Measurements from ENCODE around the gene SND1.

SND1 gene

DNA sequence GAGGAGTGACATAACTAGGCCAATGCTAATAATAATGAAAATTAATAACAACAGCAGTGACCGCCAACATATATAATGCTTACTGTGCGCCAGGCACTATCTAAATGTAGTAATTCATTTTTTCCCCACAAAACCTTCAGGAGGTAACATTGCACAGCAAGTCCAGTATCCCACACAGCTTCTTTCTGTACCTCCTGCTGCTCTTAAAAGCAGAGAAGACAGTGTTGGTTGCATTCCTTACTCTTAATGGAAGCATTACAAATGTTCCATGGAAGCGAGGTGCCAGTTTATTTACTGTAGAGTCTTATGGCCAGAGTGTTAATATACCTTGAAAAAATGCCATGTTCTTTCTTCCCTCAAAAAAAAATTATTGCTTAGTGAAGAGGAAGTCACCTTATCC, 211.1 kb downstream of the SND1 start:
- DNase-seq (ENCODE audit: low read depth, low spot score) = no peak

DNA sequence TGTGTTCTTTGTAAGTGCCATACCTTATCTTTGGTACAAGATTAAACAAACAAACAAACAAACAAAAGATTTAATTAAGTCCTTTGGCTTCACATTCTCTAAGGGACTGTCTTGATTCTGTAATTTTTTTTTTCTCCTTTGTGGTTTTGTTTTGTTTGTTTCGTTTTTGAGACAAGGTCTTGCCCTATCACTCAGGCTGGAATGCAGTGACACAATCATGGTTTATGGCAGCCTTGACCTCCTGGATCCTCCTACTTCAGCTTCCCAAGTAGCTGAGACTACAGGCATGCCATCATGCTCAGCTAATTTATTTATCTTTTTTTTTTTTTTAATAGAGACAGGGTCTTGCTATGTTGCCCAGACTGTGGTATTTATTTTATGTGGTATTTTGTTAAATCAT, 213.5 kb downstream of the SND1 start:
- DNase-seq (ENCODE audit: low read depth, low spot score) = no peak

DNA sequence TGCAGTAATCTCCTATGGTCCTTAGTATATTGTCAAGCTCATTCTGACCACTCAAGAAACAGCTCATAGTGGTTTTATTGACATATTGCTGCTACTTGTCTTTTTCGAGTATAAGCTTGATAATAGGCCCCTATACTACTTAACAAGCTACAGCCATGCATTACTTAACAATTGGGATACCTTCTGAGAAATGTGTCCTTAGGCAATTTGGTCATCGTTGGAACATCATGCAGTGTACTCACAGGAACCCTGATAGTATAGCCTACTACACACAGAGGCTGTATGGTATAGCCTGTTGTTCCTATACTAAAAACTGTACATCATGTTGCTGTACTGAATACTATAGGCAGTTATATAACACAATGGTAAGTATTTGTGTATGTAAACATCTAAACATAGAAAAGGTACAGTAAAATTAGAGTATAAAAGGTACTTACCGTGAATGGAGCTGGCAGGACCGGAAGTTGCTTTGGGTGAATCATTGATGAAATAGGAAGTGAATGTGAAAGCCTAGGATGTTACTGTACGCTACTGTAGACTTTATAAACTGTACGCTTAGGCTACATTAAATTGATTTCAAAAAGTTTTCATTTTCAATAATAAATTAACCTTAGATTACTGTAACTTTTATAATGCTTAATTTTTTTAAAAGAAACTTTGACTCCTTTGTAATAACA, 218.4 kb downstream of the SND1 start:
- DNase-seq (ENCODE audit: low read depth, low spot score) = no peak

DNA sequence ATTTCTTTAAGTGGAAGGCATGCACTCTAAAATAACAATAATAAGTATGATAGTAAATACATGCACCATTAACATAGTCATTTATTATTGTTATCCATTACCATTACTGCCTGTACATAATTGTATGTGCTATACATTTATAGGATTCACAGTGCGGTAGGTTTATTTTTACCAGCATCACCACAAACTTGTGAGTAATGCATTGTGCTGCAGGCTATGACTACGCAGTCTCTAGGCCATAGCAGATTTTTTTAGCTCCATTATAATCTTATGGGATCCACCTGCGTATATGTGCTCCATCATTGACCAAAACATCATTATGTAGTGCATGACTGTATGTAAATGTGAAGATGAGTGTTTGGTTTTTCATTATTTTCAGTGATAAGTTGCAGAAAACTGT, 219.2 kb downstream of the SND1 start:
- DNase-seq (ENCODE audit: low read depth, low spot score) = no peak

DNA sequence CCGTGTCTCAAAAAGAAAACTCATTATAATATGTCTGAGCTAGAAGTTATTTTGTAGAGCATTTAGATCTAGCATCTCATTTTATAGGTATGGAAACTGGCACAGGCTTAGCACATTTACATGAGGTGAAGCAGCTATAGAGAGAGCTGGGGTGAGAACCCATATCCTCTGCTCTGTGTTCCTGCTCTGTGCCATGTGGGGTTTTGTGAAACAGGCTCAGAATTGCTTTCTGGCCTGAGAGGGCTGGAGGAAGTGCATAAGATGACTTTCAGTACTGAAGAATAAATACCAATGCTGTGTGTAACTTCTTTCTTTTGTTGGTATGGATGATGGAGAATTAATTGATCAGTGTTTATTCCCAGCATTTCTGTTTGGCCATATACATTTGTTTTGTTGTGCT, 220.1 kb downstream of the SND1 start:
- no peak for DNase-seq (ENCODE audit: low read depth, low spot score)

DNA sequence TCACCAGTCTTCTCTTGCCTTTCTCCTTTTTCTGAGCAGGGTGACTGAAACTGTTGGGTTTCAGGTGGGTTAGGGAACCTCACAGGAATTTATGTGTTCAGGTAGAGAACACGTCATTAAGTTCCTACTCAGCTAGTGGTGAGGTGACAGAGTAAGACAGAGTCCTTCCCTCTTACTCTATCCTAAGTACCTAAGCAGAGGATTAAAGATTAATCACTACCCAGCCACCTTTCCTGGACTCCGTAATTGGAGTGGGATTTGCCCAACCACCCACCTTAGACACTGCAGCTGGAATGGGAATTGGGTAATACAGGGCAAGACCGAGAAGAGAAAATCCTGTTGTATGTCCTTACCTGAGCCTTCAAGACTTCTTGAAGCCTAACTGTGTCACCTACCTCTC, 221.2 kb downstream of the SND1 start:
- no peak for DNase-seq (ENCODE audit: low read depth, low spot score)

DNA sequence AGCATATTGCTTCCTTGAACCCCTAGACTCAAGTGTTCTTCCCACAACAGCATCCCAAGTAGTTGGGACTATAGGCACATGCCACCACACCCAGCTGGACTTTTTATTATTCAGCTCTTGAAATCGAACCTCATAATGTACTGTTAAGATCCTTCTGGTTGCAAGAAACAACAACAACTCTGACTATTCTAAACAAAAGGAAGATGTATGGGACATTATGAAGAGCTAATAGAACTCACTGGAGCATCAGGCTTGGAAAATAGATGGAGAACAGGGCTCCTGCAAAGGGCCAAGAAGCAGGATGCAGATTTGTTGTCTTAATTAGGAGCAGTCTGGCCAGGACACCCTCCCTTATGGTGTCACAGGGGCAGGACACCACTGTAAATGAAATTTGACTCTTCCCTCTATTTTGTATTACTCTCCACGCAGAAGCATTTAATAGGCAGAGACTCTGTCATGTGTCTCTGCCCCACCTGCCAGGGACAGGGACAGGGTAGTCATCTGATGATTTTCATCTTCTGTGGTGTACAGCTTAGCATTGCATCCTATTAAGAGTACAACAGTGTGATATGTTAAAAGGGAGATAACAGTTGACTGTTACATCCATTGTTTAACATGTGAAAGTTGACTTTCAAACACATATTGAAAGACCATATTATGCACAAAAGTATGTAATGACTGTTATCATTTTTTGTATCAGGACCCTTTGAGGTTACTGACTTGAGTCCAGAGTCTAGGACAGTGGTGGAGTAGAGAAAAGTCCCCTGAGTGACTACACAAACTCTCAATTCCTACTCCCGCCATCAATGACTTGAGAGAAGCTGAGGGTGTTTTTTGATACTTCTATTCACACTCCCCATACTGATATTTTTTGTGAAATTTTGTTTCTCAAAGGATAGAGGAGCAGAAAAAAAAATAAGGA, 222.0 kb downstream of the SND1 start:
- DNase-seq (ENCODE audit: low read depth, low spot score) = no peak

DNA sequence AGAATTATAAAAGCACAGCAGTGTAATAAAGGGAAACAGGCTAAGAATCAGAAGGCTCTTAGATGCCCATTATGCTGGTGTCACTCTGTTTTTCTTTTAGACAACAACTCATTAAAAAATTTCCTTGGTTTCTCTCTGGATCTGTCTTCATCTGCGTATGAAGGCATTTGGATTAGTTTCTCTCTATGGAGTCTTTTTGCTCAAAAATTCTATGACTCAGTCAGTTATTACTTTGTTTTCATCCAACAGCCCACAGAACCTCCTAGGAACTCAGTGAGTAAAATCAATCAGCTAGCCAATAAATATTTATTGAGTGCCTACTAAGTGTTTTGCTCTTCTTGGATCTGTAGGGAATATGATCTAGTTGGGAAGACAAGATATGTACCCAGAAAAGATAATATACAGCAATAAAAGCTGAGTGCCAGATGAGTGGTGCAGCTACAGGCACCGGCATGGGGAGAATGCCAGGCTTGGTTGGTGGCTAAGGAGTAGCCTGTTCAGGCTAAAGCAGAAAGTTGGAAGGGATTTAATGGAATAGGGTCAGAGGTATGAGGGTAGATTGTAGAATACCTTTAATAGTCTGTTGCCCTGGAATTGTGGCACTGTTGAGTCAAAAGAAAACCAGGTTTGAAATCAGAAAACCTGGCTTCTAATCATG, 223.1 kb downstream of the SND1 start:
- DNase-seq (ENCODE audit: low read depth, low spot score) = no peak

DNA sequence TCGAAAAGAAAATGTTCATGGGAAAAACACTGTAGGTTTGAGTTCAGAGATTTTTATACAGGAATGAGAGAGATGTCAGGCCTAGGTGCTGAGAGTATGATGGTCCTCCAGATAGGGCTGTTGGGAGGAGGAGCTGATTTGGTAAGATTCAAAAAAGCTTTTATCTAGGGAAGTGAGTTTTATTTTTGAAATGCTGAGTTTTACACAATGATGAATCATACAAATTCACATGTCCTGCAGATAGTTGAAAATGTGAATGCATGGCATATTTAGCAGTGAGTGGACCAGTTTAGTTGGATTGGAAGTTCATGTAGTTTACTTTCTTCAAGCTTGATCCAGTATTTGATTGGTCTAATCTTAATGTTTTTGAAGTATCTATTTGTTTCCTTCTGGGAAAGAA, 224.4 kb downstream of the SND1 start:
- no peak for DNase-seq (ENCODE audit: low read depth, low spot score)

DNA sequence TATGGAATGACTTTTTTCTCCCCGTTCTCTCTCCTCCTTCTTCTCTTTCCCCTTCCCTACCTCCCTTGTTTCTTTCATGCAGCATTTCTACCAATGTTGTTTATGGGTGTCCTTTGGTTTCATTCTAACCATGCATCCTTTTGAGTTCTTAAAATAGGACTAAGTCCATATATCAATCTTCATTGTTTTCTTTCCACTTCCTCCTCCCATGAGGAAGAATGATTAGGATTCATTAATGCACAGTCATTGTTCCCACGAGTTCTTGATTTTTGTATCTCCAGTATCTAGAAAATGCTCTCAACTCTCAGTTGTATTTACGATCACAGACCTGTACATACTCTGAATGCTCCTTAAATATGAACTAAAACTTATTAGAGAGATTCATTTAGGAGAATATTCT, 226.0 kb downstream of the SND1 start:
- DNase-seq (ENCODE audit: low read depth, low spot score) = no peak

DNA sequence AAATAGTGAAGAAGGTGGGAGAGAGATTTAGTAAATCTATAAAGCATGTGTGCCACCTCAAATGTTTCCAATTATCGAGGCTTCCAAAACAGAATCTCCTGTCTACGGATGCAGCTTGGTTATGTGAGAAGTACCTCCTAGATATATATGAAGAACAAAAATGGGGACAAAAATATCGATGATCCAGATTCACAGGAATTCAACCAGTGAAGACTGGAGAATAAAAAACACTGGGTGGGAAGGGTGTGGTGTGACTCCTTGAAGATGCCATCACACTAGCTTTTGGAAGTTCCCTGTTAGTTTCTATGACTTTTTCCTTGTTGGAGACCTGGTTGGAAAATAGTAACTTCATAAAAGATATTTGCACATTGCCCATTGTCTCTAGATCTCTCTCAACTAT, 226.8 kb downstream of the SND1 start:
- DNase-seq (ENCODE audit: low read depth, low spot score) = no peak

- no peak for DNase-seq (ENCODE audit: low read depth, low spot score)
Measured at GRCh38 chr7:127879436-127879835, 227.4 kb downstream of the SND1 start.

DNA sequence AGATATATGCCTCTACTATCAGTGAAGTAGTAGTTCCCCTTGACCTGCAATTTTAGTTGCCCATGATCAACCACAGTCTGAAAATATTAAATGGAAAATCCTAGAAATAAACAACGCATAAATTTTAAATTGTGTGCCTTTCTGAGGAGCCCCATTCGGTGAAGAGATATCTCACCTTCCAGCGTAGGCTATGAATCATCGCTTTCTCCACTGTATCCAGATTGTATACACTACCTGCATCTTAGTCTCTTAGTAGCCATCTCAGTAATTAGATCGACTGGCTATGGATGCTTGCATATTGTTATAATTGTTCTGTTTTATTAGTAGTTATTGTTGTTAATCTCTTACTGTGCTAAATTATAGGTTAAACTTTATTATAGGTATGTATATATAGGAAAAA, 227.9 kb downstream of the SND1 start:
- no peak for DNase-seq (ENCODE audit: low read depth, low spot score)

DNA sequence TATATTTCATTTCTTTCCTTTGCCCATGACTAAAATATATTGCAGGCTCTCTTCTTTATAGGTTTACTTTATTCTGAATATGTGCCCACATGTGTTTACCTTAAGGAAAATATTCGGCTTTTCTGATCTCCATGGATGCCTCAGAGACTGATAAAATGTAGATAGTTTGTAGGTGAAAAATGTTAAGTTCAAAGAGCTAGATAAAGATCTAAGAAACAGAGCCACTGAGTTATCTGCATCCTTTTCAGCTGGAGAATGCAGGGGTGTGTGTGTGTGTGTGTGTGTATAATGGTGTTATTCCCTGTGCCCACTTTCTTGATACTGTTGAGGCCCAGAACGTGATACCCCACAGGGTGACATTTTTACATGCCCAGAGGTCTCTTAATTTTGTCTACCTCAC, 228.5 kb downstream of the SND1 start:
- DNase-seq (ENCODE audit: low read depth, low spot score) = no peak

DNA sequence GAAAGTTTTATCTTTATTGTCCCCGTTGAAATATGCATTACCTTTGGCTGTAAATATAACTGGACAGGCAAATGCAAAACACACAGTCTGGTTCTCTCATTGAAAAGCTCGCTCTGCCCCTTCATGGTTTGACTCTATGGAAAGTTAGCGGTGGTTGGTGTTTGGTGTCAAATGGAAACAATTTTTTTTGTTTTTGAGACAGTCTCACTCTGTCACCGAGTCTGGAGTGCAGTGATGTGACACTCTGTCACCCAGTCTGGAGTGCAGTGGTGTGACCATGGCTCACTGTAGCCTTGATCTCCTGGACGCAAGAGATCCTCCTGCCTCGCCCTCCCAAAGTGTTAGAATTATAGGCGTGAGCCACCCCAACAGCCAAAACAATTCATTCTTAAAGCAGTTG, 229.6 kb downstream of the SND1 start:
- DNase-seq (ENCODE audit: low read depth, low spot score) = no peak

DNA sequence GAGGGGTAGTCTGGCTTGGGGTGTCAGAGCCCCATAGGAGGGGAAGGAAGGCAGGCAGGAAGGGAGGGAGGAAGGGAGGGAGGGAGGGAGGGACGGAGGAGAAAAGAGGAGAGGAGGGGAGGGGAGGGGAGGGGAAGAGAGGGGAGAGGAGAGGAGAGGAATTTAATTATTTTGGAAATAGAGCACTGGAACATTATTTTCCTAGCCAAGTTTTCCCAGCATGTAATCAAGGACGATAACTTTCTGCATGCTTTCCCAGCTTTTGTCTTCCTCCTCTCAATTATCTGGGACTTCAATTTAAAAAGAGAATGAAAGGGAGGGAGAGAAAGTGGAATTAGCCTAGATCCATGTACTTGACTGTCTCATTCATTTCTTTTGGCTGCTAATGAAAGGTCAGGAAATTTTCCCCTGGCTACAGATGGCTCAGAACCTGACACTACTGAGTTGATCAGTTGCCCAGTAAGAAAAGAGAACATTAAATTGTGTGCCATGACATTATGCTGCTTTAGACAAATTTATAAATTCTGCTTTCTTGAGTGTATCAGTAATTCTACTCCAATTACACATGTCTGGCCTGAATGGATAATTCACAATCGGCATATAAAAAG, 230.4 kb downstream of the SND1 start:
- DNase-seq (ENCODE audit: low read depth, low spot score) = no peak

DNA sequence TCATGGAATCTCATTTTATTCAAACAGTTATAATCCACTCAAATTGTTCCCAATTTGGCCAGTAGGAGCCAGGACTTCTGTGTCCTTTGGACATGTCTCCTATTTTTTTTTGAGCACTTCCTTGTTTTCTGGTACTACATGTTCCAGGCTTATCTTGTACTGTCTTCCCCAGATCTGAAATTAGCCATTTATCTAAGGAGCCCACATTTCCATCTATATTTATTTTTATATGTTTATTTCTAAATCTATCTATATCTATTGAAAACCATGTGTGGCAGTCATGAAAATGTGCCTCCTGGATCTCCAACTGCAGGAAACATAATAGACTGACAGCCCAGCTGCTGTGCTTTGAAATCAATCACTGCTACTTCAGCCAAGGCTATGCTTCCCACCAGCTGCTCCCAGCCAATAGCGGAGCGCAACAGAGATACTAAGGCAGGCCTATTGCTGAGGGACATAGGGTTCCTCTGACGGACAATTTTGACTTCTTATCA, 232.1 kb downstream of the SND1 start:
- DNase-seq (ENCODE audit: low read depth, low spot score) = no peak

- no peak for DNase-seq (ENCODE audit: low read depth, low spot score)
Measured at GRCh38 chr7:127885222-127885772, 233.3 kb downstream of the SND1 start.

DNA sequence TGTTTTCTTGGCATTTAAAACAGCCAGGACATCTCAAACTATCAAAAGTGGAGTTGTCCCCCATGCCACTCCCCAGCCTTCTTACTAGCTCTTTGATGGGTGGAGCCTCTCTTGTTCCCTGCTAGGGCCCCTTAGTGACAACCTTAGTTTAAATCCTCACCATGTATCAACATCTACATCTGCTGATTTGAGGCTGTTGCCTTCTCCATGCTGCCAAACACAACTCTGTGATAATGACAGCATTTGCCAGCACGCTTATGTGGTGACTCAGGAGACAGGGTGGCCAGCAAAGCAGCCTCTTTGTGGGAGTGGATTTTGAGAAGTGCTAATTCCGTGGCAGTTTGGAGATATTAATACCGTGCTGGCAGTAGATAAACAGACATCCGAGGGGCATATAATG, 233.8 kb downstream of the SND1 start:
- no peak for DNase-seq (ENCODE audit: low read depth, low spot score)

DNA sequence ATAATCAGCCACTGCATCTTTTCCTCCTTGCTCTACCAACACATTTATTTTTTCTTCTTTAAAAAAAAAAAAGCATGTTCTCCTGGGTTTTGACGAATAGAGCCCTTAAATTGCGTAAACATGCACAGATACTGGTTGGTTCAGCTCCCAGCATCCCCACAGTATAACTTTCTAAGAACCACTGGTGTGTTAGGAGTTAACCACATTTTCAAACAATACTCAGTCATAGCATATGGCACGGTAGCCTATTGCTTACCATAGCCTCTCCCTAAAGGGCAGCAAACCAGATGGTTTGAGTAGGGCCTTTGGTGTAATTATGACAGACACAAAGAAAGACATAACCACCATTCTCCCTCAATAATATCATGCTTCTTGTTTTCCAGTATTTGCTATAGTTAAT, 234.3 kb downstream of the SND1 start:
- DNase-seq (ENCODE audit: low read depth, low spot score) = no peak

DNA sequence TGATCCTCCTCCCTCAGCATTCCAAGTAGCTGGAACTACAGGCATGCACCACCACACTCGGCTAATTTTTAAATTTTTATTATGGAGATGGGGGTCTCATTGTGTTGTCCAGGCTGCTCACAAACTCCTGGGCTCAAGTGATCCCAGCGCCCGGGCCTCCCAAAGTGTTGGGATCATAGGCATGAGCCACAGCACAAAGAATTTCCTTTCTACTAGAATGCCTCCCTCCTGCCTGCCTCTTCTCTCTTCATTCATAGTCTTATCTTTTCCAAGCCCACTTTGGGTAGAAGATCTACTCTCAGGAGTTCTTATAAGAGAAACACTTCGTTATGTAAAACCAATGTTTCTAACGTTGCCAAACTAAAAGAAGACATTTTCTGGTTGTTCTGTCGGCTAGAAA, 235.1 kb downstream of the SND1 start:
- DNase-seq (ENCODE audit: low read depth, low spot score) = no peak

- no peak for DNase-seq (ENCODE audit: low read depth, low spot score)
Measured at GRCh38 chr7:127887631-127888030, 235.6 kb downstream of the SND1 start.

All from activated naive CD8-positive, alpha-beta T cell treated with anti-CD3 and anti-CD28 coated beads, Interleukin-2, amount 50 U/mL, for 16 hours (primary cell).